NCI-H1694 (cell line): ENCODE measurements around the gene SPATA22.
A peak's percentile ranks its signal among the peaks of the same experiment; 100 is the strongest.
"Not testable (repeated sequence)": the region's sequence is repeated elsewhere in the genome, so short reads cannot be mapped to it uniquely, and the experiment has no call there.

Experiments used
- DNase-seq: peaks from one replicate; lab custom pipeline; 2025; lab: John Stamatoyannopoulos, UW

Gene SPATA22

DNA sequence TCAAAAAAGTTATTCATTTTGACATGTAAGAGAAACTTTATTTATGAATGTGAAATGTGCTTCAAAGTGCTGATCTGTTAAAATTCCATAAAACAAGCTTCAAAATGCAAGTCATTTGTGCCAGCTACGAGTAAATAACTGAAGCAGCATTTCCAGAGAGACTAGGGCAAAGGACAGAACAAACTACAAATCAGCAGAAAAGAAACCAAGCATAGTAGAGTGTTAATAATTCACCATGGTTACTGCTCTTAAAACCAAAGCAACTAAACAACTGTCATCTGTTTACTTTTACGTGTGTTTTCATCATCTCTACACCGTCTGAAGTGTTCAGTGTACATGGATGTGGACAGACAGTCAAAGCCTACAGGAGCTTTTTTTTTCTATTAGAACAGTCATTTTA, 2.6 kb upstream of the SPATA22 start:
- peak; percentile 45 for DNase-seq

DNA sequence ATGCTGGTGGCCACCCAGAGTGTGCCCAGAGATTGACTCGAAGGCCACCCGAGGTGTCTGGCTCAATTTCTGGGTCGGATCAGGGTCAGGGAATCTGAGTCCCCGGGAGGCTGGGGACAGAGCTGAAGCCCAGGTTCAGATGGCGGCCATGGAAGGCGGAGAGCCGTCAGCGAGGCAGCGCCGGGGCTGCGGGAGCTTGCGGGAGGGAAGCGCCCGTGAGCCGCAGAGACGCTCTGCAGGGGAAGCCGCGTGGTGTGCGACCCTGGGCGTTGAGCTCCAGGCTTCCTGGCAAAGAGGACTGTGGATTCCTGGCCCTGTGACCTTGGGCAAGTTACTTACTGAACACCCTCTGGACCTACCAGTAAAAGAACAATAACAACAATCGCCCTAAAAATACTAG, 518 bp upstream of the SPATA22 start:
- DNase-seq, result no peak

DNA sequence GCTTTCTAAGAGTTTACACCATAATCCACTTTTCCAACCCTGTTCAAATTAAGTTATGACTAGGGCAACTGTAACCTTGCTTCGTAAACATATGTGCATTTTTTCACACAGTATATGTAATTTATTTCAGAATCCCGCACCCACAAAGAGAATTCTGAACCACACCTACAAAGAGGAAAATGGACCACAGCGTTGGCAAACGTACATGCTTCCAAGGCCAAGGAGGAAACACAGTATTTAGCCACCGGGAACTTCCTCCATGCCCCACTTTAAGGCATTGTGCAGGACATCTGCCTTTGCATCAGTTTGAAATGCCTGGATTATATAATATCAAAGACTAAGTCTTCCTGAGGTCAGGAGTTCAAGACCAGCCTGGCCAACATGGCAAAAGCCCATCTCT, 2.1 kb downstream of the SPATA22 start:
- DNase-seq, result no peak

DNA sequence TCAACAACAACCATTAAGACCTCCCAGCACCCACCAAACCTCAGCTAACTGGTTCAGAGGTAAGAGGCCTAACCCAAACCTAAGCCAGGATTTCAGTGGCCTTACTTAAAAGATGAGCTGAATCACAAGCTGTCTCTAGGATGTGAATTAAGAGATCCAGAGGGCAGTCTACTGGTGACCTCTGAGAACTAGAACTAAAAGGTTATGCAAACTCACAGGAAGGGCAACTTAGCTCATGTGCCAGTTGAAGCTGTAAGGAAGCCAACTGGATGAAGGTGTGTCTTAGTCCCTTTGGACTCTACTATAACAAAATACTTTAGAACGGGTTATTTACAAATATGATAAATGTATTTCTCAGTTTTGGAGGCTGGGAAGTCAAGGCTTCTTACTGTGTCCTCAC, 5.3 kb downstream of the SPATA22 start:
- DNase-seq, result not testable (repeated sequence)

DNA sequence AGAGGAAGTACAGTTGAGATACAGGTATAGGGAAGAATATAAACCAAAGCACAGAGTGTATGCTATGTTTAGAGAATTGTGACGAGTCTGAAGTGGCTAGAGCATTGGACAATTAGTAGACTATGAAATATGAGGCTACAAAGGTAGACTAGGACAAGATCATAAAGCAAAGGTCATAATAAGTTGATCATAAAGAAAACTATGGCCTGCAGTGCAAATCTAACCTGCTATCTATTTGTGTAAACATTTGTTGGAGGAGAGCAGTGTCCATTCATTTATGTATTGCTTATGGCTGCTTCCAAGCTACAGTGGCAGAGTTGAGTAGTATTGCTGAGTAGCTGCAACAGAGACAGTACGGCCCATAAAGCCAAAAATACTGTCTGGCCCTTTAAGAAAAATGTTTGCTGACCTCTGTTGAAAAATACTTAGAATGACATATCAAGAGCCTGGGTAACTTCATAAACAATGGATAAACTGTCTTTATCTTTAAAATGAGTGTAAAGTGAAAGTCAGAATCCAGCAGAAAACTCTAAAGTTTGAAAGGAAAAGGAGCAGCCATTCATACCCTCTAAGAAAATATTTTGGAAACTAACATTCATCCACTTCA, 23.5 kb downstream of the SPATA22 start:
- DNase-seq, result no peak

DNA sequence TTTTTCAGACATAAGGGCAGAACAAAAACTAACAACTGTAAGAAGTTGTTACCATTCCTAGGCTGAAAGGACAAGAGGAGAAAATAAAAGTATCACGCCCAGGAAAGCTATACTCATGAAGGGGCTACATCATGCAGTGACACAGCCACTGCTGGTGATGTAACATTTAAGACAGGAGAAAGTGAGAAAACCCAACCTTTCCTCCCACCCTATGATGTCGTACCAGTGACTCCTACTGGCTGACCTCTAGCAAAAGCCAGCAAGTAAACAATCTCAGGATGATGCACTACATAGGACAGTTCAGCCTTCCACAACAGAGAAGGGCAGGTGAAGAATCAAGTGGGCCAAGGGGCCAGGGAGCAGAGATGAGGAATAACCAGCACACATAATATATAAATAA, 24.0 kb downstream of the SPATA22 start:
- no peak for DNase-seq

DNA sequence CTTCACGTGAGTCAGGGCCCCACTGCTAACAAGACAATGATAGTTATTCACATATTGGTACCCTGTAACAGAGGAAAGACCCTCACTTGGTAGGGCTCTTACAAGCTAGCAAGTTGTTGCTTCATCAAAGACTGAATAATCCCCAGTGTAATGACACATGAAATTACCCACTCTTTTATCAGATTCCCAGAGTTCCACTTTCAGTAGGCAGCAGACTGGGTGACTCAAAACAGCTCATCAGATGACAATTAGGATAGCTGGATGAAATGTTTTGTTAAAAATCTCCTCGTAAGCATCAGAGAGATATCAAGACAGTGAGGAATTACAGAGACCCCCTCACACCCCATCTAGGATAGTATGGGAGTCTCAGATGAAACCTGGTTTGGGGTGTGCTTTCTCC, 31.2 kb downstream of the SPATA22 start:
- no peak for DNase-seq

DNA sequence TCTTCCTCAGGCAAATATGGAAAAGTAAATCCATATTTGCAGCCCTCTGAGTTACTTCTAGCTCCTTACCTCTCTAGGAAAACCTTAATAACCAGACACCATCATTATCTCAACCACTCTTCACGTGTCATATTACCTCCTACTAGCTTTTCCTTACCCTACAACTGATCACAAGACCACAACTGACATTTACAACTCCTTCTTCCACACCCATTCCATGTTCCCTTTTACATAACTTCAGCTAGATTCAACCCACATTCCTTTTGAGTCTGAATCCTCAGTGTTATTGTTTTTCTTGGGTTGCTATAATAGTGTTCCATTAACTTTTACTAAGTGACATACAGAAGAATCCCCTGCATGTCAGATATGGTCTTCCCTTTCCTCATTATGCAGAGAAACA, 33.3 kb downstream of the SPATA22 start:
- no peak for DNase-seq

DNA sequence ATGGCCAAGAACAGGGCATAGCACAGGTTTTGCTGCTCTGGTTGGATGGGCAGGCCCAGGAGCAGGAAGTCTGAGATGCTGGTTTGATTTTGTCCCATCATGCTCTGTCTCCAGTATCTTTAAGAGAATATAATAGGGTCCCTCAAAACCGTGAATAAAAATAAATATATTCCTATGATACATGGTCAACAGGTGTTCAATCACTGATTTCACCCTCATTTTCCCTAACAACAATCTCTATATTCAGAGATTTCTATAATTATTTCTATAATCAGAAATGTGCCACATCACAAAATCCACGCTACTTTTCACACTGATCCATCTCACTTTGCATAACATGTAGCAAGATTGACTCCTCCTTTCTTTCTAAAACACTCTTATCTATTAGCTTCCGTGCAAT, 37.9 kb downstream of the SPATA22 start, which contains the start of gene OR1E2:
Gene OR1E2 (minus strand): TSS at position 101 of the 400 bp plus-strand sequence. CDS start 0 bp downstream, at position 101.
- DNase-seq, result no peak

DNA sequence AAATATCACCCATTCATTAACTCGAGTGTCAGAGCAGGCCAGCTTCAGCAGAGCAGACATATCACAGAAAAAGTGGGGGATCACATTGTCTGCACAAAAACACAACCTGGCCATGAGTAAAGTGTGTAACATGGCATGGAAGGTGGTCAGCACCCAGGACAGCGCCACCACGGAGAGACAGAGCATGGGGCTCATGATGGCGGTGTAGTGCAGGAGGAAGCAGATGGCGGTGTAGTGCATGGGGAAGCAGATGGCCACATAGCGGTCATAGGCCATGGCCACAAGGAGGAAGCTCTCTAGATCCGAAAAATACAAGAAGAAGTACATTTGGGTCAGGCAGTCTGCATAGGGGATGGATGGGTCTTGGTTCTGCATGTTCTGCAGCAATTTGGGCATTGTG, 38.4 kb downstream of the SPATA22 start:
- DNase-seq, result not testable (repeated sequence)

DNA sequence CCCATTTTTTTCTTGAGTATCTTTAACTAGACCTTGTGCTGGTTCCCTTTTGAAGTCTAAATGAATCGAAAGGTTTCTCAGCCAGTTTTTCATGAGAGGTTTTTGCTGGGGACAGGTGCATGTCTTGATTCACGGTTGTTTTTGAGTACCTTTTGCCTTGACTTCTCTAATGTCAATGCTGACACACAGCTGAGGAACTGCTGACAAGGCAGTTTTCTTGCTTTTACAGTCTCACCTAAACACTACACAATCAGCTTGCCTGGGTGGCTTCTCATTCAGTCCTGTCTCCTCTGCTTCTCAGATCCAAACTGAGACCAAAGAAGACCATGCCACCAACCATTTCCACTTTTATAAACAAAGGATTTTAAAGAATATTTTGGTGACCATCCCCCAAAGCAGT, 53.4 kb downstream of the SPATA22 start:
- no peak for DNase-seq

DNA sequence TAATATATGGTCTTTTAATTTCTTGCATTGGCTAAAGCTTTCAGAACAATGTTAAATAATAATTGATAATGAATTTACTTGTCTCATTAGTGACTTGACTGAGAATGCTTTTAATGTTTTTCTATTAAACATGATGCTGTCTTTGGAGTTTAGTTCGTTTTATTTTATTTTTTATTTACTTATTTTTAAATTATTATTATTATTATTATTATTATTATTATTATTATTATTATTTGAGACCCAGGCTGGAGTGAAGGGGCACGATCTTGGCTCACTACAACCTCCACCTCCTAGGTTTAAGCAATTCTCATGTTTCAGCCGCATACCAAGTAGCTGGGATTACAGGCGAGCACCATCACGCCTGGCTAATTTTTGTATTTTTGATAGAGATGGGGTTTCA, 56.0 kb downstream of the SPATA22 start:
- no peak for DNase-seq

DNA sequence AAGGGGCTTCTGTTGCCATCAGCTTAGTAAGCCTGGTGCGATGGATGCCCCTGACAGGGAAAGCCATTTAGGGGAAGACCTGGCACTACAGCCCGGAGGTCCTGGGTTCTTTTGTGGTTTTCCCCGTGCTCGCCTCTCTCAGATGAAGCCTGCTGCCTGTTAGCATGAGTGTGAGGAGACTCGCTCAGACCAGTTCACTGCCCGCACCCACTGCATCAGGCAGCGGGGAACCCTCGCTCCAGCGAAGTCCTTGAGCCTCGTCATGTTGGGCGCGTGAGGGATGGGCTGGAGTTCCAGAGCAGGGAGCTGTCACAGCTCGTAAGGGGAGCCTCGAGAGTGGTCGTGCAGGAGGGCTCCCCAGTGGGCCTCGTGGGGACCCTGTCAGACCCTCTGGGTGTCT, 59.4 kb downstream of the SPATA22 start:
- DNase-seq, result not testable (repeated sequence)

DNA sequence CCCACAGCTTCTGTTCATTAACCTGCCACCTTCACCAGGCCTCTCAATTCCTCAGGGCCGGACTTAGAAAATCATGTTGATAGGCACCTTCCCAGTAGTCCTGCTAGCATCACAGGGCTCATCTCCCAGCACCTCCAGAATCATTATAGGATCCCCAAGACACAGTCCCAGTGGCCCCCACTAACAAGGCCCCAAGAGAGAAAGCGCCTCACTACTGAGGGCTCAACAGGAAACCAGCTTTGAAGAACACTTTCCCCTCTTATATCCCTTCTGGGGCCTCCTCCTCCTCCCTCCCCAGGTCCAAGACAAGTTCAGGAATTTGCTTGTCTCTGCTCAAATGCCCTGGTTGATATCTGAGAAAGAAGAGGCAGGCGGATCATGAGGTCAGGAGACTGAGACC, 60.5 kb downstream of the SPATA22 start, which contains the start of gene OR3A3:
Gene OR3A3 (plus strand): TSS at position 301 of the 400 bp plus-strand sequence.
- DNase-seq, result no peak

DNA sequence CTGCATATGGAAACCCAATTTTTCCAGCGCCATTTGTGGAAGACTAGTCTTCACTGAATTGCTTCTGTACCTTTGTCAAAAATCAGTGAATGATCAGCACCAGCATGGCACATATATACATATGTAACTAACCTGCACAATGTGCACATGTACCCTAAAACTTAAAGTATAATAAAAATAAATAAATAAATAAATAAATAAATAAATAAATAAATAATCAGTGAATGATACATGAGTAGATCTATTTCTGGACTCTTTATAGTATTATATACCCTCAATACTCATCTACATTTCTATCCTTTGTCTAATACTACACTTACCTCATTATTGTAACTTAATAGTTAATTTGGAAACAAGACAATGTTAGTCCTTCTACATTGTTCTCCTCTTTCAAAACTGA, 67.8 kb downstream of the SPATA22 start:
- DNase-seq, result not testable (repeated sequence)

DNA sequence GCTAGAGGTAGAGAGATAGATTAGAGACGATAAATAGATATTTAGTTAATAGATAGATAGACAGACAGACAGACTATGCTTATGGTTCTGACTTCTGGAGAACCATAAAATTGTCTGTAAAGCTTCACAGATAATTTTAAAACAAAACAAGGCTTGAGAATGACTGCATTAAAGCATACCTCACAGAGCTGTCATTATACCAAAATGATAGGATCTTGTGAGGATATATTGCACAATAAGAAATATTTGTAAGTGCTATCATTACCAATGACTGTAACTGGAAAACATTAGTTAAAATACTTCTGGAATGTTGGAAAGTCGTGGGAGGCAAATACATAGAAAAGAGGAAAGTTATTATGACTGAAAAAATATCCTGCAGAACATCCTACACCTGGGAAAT, 69.8 kb downstream of the SPATA22 start:
- DNase-seq, result no peak

DNA sequence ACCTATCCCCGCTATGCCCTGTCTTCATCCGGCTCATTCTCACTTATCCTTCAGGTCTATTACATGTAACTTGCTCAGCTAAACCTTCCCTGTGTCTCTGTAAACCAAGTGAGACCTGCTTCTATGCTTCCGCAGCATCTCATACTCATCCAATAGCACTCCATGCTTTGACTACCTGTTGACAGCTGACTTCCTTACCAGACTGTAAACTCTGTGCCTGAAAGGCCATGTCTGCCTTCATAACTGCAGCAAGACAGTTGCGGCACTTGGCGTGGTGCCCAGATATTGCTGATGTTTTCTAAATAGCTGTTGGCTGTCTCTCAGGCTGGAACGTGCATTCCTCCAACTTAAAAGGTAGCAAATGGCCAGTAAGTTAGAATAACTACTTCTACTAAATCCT, 71.6 kb downstream of the SPATA22 start:
- peak; percentile 2 for DNase-seq

DNA sequence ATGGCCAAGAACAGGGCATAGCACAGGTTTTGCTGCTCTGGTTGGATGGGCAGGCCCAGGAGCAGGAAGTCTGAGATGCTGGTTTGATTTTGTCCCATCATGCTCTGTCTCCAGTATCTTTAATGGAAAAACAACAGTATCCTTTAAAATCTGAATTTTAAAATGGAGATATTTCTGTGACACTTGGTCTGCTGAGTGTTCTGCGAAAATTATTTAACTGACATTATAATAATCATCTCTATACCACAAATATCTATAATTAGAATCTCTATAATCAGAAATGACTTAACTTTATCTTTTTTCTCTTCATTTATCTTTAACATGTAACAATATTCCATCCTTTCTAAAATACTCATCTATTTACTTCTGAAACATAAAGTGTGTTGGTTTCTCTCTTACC, 73.3 kb downstream of the SPATA22 start, which contains the start of gene OR1E1:
Gene OR1E1 (minus strand): TSS at position 101 of the 400 bp plus-strand sequence. CDS start 0 bp downstream, at position 101.
- no peak for DNase-seq

DNA sequence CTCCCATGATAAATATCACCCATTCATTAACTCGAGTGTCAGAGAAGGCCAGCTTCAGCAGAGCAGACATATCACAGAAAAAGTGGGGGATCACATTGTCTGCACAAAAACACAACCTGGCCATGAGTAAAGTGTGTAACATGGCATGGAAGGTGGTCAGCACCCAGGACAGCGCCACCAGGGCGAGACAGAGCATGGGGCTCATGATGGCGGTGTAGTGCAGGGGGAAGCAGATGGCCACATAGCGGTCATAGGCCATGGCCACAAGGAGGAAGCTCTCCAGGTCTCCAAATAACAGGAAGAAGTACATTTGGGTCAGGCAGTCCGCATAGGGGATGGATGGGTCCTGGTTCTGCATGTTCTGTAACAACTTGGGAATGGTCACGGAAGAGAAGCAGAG, 73.8 kb downstream of the SPATA22 start:
- not testable (repeated sequence) for DNase-seq
